Activated naive CD4-positive, alpha-beta T cell treated with anti-CD3 and anti-CD28 coated beads, Interleukin-2, amount 50 U/mL, for 72 hours (primary cell): Measurements from ENCODE around the gene NDUFA3. TPM values are rescaled to one million over a fixed set of nuclear protein-coding genes. Genes with fewer than 3 reads are reported as not detected.

Source experiments
- ATAC-seq, 2 donors: fragments of 150-1000 bp; cut with Tn5 transposase; 2 replicates each; pipeline ENCODE4 v1.10.0; 2021; ENCODE audit warnings: mild to moderate bottlenecking in 2 of 2, moderate library complexity in 2 of 2
- DNase-seq, 2 donors: peaks; one replicate each; pipeline ENCODE4 v3.0.0; 2021 to 2022; ENCODE audit warnings: low spot score in 2 of 2
- H3K27ac Mint-ChIP-seq, 2 donors: one replicate each; pipeline ENCODE4 v1.8.0; 2022; ENCODE audit warnings: mild to moderate bottlenecking in 2 of 2, mixed read lengths in 2 of 2
- H3K36me3 Mint-ChIP-seq, 2 donors: one replicate each; pipeline ENCODE4 v1.8.0; 2022; ENCODE audit warnings: mixed read lengths in 2 of 2
- H3K9me3 Mint-ChIP-seq, 2 donors: one replicate each; pipeline ENCODE4 v1.8.0; 2022; ENCODE audit warnings: mixed read lengths in 2 of 2
- total RNA-seq, 2 donors: library from RNA; stranded (reverse); gene quantifications; one replicate each; pipeline ENCODE4 v1.2.3, GENCODE V29; 2022

Gene NDUFA3
- total RNA-seq, 2 donors from 2014 or later = 59.4 to 76.1 TPM

GRCh38 chr19:54149021-54149812, 46.6 kb downstream of the NDUFA3 start:
- peaks cover 0 to 28% of the 10 kb centered on the region in 2 donors for H3K36me3 Mint-ChIP-seq

GRCh38 chr19:54151362-54152035, 48.8 kb downstream of the NDUFA3 start:
- DNase-seq (no peak), ATAC-seq (no peak)
- Mint-ChIP-seq H3K36me3 (peaks cover 7 to 29% of the 10 kb centered on the region in 2 donors), H3K27ac (peak overlapping the region in 1 of 2 donors; percentile 64), H3K9me3 (no peaks in the 10 kb centered on the region)

More at GRCh38 chr19:54149021-54149812, 46.6 kb downstream of the NDUFA3 start:
- ATAC-seq = no peak
- no peaks in the 10 kb centered on the region for H3K9me3 Mint-ChIP-seq
- H3K27ac Mint-ChIP-seq = peak overlapping the region; percentile 25 to 90
- DNase-seq = no peak

GRCh38 chr19:54152267-54152666, 49.6 kb downstream of the NDUFA3 start:
- Mint-ChIP-seq H3K9me3 (no peaks in the 10 kb centered on the region), H3K27ac (no peak overlapping the region), H3K36me3 (peaks cover 12 to 24% of the 10 kb centered on the region in 2 donors)
- ATAC-seq (no peak), DNase-seq (no peak)

- ATAC-seq (no peak), DNase-seq (no peak)
- Mint-ChIP-seq H3K36me3 (peaks cover 12 to 24% of the 10 kb centered on the region in 2 donors), H3K9me3 (no peaks in the 10 kb centered on the region), H3K27ac (peak overlapping the region in 1 of 2 donors; percentile 38)
These were observed 50.3 kb downstream of the NDUFA3 start for GRCh38 chr19:54152878-54153524.

GRCh38 chr19:54153731-54154326, 51.2 kb downstream of the NDUFA3 start:
- Mint-ChIP-seq H3K27ac (peak overlapping the region; percentile 52 to 70), H3K9me3 (no peaks in the 10 kb centered on the region), H3K36me3 (peaks cover 12 to 24% of the 10 kb centered on the region in 2 donors)
- ATAC-seq (no peak), DNase-seq (no peak)

DNA sequence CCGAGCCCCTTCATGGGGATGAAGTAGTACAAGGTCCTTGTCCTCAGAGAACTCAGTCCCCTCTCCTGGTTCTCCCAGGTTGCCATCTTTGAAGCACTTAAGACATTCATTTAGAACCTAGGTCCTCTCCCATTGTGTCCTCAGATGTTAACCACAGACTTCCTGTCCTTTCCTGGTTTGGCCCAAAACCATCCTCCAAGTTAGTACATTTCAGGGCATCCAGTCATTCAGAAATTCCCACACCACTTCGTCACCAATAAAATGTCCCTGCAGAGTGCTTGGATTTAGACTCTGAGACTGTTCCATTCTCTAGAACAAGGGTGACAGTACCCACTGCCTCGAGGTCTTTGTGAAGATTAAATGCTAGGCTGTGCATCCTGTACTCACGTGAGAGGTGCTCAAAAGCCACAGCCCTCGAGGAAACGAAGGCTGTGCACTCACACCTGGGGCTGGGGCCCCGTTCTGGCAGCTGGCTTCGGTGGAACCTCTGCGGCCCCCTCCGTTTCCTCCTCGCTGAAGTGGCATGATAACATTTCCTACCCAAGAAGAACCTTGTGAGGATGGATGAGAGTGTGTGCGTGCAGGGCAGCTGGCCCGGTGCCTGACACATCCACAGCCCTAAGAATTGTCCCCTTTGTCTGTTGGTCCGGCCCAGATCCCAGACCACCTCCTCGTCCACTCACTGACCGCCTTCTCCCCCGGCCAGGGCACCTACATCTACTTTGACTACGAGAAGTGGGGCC, 52.1 kb downstream of the NDUFA3 start:
- Mint-ChIP-seq H3K9me3 (no peaks in the 10 kb centered on the region), H3K27ac (peak overlapping the region; percentile 68 to 70), H3K36me3 (peaks cover 15 to 24% of the 10 kb centered on the region in 2 donors)
- no peak for DNase-seq
- no peak for ATAC-seq

DNA sequence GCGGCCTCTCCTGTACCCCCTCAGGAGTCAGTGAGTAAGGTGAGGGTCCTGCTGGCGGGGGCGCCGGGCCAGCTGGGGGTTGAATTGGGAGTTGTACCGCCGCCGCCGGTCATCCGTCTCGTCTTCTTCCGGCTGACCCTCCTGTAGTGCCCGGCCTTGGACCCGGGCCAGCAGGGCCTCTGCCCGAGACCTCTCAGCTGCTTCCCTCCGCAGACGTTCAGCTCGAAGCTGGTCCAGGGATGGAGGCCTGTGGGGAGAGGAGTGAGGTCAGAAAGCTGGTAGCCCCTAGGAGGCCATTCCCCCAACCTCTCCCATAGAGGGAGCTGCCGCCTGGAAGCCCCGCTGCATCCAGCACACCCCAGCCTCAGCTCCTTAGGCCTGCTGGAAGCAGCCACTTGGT, 53.0 kb downstream of the NDUFA3 start:
- ATAC-seq = no peak
- no peak for DNase-seq
- Mint-ChIP-seq H3K27ac (peak overlapping the region in 1 of 2 donors; percentile 72), H3K9me3 (no peaks in the 10 kb centered on the region), H3K36me3 (peaks cover 15 to 27% of the 10 kb centered on the region in 2 donors)

DNA sequence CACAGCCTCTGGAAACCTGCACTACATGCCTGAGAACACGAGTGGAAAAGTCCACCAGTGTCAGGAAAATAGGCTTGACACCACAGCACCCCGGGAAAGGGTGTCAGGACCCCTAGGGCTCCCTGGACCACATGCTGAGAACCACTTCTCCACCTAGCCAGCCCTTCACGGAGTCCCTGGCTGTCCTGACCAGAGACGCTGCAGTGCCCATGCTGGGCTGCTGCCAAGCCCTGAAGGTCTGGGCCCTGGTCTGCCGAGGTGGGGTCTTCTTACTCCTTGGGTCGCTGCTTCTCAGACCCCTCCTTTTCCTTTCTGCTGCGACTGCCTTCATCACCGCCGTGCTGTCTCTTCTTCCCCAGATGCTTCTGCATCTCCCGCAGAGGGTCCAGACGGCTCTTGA, 53.8 kb downstream of the NDUFA3 start:
- ATAC-seq = no peak
- Mint-ChIP-seq H3K36me3 (peaks cover 15 to 30% of the 10 kb centered on the region in 2 donors), H3K27ac (peak overlapping the region; percentile 67 to 93), H3K9me3 (no peaks in the 10 kb centered on the region)
- DNase-seq = no peak

DNA sequence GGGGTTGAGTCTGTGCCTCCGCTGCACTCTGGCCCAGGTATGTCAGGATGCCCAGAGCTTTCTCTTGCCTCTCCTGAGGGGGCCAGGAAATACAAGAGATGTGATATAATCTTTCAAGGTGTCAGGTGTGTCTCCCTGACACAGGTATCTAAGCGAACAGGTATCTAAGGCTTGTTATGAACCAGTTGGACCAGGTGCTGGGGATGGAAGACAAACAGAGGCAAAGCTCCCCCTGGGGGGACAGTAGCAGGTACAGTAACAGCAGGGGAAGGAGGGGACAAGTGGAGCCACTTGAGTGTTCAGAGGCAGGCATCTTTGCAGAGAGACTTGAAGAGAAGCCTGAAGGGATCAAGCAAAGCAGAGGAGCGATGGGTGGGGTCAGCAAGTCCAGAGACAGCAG, 54.3 kb downstream of the NDUFA3 start:
- ATAC-seq (no peak), DNase-seq (no peak)
- peaks cover 15 to 30% of the 10 kb centered on the region in 2 donors for H3K36me3 Mint-ChIP-seq
- H3K9me3 Mint-ChIP-seq = no peaks in the 10 kb centered on the region
- H3K27ac Mint-ChIP-seq = peak overlapping the region; percentile 67 to 93

Other genes with a start within 250 kb of the NDUFA3 start
- 10 to 100 TPM; 33.1 to 89.8 TPM for gene MYADM, start 235.0 kb upstream of the NDUFA3 start, total RNA-seq
- gene PRKCG, start 220.7 kb upstream of the NDUFA3 start, total RNA-seq = under 1 TPM in 1 of 2 donors, not detected in 1; 0.10 TPM
- gene CACNG7, start 193.6 kb upstream of the NDUFA3 start, total RNA-seq = not detected
- gene CACNG8, start 139.9 kb upstream of the NDUFA3 start, total RNA-seq = not detected
- gene CACNG6, start 111.2 kb upstream of the NDUFA3 start, total RNA-seq = not detected
- gene VSTM1, start 39.0 kb upstream of the NDUFA3 start, total RNA-seq = not detected
- gene TARM1, start 21.5 kb upstream of the NDUFA3 start, total RNA-seq = not detected
- gene OSCAR, start 2.1 kb upstream of the NDUFA3 start, total RNA-seq = under 1 TPM in 1 of 2 donors, not detected in 1; 0.72 TPM
- 10 to 100 TPM; 30.4 to 37.4 TPM for gene TFPT, start 12.8 kb downstream of the NDUFA3 start, total RNA-seq
- gene PRPF31, start 12.9 kb downstream of the NDUFA3 start, total RNA-seq = 10 to 100 TPM; 47.9 to 92.9 TPM
- gene CNOT3, start 34.9 kb downstream of the NDUFA3 start, total RNA-seq = 10 to 100 TPM; 57.3 to 59.9 TPM
- 1 to 10 TPM; 3.5 to 6.1 TPM for gene LENG1, start 56.9 kb downstream of the NDUFA3 start, total RNA-seq
- not detected for gene TMC4, start 70.3 kb downstream of the NDUFA3 start, total RNA-seq
- gene MBOAT7, start 86.7 kb downstream of the NDUFA3 start, total RNA-seq = 10 to 100 TPM; 56.8 to 97.2 TPM
- gene TSEN34, start 88.5 kb downstream of the NDUFA3 start, total RNA-seq = 10 to 100 TPM; 10.2 to 15.8 TPM
- gene RPS9, start 98.0 kb downstream of the NDUFA3 start, total RNA-seq = 1,000 to 10,000 TPM; 1,448 to 1,707 TPM
- gene LILRB3, start 120.2 kb downstream of the NDUFA3 start, total RNA-seq = under 1 TPM in 1 of 2 donors, not detected in 1; 0.37 TPM
- not detected for gene LILRA6, start 139.9 kb downstream of the NDUFA3 start, total RNA-seq
- not detected for gene LILRB5, start 154.4 kb downstream of the NDUFA3 start, total RNA-seq
- gene LILRB2, start 178.3 kb downstream of the NDUFA3 start, total RNA-seq = not detected
- gene LILRA5, start 210.3 kb downstream of the NDUFA3 start, total RNA-seq = not detected
- not detected for gene LILRA4, start 236.3 kb downstream of the NDUFA3 start, total RNA-seq